ENCODE data around the gene PCDHGB1.
"Not testable (repeated sequence)": the region's sequence is repeated elsewhere in the genome, so short reads cannot be mapped to it uniquely, and the experiment has no call there.

Gene PCDHGB1

GRCh38 chr5:141349917-141350619 is at the start of gene PCDHGB1:
Gene PCDHGB1, plus strand, starts transcription at chr5:141350099. Its CDS starts 162 bp downstream, at chr5:141350261.
- TF ChIP-seq CTCF (IDR thresholded peaks at IDR 0.05; ENCODE audit: low read depth, low read length) = peak; percentile 77
- TF ChIP-seq MAX (IDR thresholded peaks at IDR 0.05; ENCODE audit: low read depth, low read length) = no peak
- TF ChIP-seq MYC (IDR thresholded peaks at IDR 0.05; ENCODE audit: low read depth, low read length) = no peak
- peak; percentile 81 for DNase-seq (ENCODE audit: low read depth)

GRCh38 chr5:141303756-141304155 is 46.1 kb upstream of the PCDHGB1 start, which contains the start of gene SLC25A2:
Gene SLC25A2, minus strand, starts transcription at chr5:141304049. Its CDS starts 184 bp downstream, at chr5:141303865.
- DNase-seq (ENCODE audit: low read depth) = no peak
- TF ChIP-seq MYC (IDR thresholded peaks at IDR 0.05; ENCODE audit: low read depth, low read length) (no peak), CTCF (IDR thresholded peaks at IDR 0.05; ENCODE audit: low read depth, low read length) (no peak), MAX (IDR thresholded peaks at IDR 0.05; ENCODE audit: low read depth, low read length) (no peak), POLR2A (IDR thresholded peaks at IDR 0.05; ENCODE audit: extremely low read depth, insufficient read length) (no peak)

More at GRCh38 chr5:141349917-141350619, at the start of gene PCDHGB1:
- peak within 1 kb of the TSS; percentile 58 for H3K4me3 ChIP-seq (ENCODE audit: low read depth, low read length)

GRCh38 chr5:141306630-141307029 is 43.3 kb upstream of the PCDHGB1 start:
- TF ChIP-seq MAX (IDR thresholded peaks at IDR 0.05; ENCODE audit: low read depth, low read length) = no peak
- TF ChIP-seq CTCF (IDR thresholded peaks at IDR 0.05; ENCODE audit: low read depth, low read length) = no peak
- TF ChIP-seq POLR2A (IDR thresholded peaks at IDR 0.05; ENCODE audit: extremely low read depth, insufficient read length) = no peak
- no peak for TF ChIP-seq MYC (IDR thresholded peaks at IDR 0.05; ENCODE audit: low read depth, low read length)
- DNase-seq (ENCODE audit: low read depth) = no peak

More at GRCh38 chr5:141303756-141304155, 46.1 kb upstream of the PCDHGB1 start, which contains the start of gene SLC25A2:
- no peak within 1 kb of the TSS for H3K4me3 ChIP-seq (ENCODE audit: low read depth, low read length)

GRCh38 chr5:141313711-141314110 is 36.2 kb upstream of the PCDHGB1 start:
- no peak for TF ChIP-seq MAX (IDR thresholded peaks at IDR 0.05; ENCODE audit: low read depth, low read length)
- no peak for TF ChIP-seq MYC (IDR thresholded peaks at IDR 0.05; ENCODE audit: low read depth, low read length)
- no peak for TF ChIP-seq CTCF (IDR thresholded peaks at IDR 0.05; ENCODE audit: low read depth, low read length)
- no peak for TF ChIP-seq POLR2A (IDR thresholded peaks at IDR 0.05; ENCODE audit: extremely low read depth, insufficient read length)
- H3K4me3 ChIP-seq (ENCODE audit: low read depth, low read length) = no peak overlapping the region
- peak; percentile 41 for DNase-seq (ENCODE audit: low read depth)

More at GRCh38 chr5:141306630-141307029, 43.3 kb upstream of the PCDHGB1 start:
- H3K4me3 ChIP-seq (ENCODE audit: low read depth, low read length) = no peak overlapping the region

GRCh38 chr5:141316963-141317362 is 32.9 kb upstream of the PCDHGB1 start:
- H3K4me3 ChIP-seq (ENCODE audit: low read depth, low read length); DNase-seq (ENCODE audit: low read depth): not testable (repeated sequence)

GRCh38 chr5:141319202-141319601 is 30.7 kb upstream of the PCDHGB1 start:
- no peak for DNase-seq (ENCODE audit: low read depth)
- peak overlapping the region; percentile 91 for H3K4me3 ChIP-seq (ENCODE audit: low read depth, low read length)
- TF ChIP-seq CTCF (IDR thresholded peaks at IDR 0.05; ENCODE audit: low read depth, low read length) = no peak
- no peak for TF ChIP-seq MYC (IDR thresholded peaks at IDR 0.05; ENCODE audit: low read depth, low read length)
- TF ChIP-seq POLR2A (IDR thresholded peaks at IDR 0.05; ENCODE audit: extremely low read depth, insufficient read length) = no peak
- no peak for TF ChIP-seq MAX (IDR thresholded peaks at IDR 0.05; ENCODE audit: low read depth, low read length)
